Esophagus muscularis mucosa (tissue), 3 donors: ENCODE results near the gene CD27.

Source experiments
- CTCF ChIP-seq, 3 experiments: fragments of 200-600 bp in 2 of 3; fragments of 450-650 bp in 1 of 3; sonication (generic) in 2 of 3; IDR thresholded peaks; one replicate each; pipeline ENCODE4 v1.5.1; 2017 to 2019; ENCODE audit warnings: antibody characterized with exemption in 3 of 3, mild to moderate bottlenecking in 2 of 3, moderate library complexity in 1 of 3
- POLR2A ChIP-seq: fragments of 450-650 bp; IDR thresholded peaks from one replicate; pipeline ENCODE4 v1.6.1; 2017; ENCODE audit warnings: antibody characterized with exemption, moderate library complexity, mild to moderate bottlenecking, low read depth

- TF ChIP-seq CTCF (IDR thresholded peaks at IDR 0.05): no peak
- TF ChIP-seq POLR2A: no peak
These were observed 1.9 kb upstream of the CD27 start for GRCh38 chr12:6442836-6443235.
